Body of pancreas (tissue), 4 donors: ENCODE measurements around the gene MRPS5. TPM values are rescaled to one million over a fixed set of nuclear protein-coding genes. Genes with fewer than 3 reads are reported as not detected.
"Not testable (repeated sequence)": the region's sequence is repeated elsewhere in the genome, so short reads cannot be mapped to it uniquely, and the experiment has no call there.

ENCODE experiments used
- ATAC-seq: fragments of 150-250 bp; one replicate; pipeline ENCODE4 v1.9.1; 2016
- DNase-seq, 4 donors: peaks; one replicate each; pipeline ENCODE4 v3.0.0-alpha.2; 2019
- H3K27ac ChIP-seq, 4 donors: fragments of 200-600 bp; sonication (generic); 1 replicate in 3 of 4; 2 replicates in 1 of 4; pipeline versions ENCODE4 v1.5.1 to v1.6.1; 2016 to 2019; ENCODE audit warnings: mild to moderate bottlenecking in 1 of 4, mixed read lengths in 1 of 4, moderate library complexity in 1 of 4
- H3K27me3 ChIP-seq, 2 donors: fragments of 200-600 bp; sonication (generic); one replicate each; pipeline ENCODE4 v1.6.0; 2016; ENCODE audit warnings: mild to moderate bottlenecking in 1 of 2
- H3K36me3 ChIP-seq, 2 donors: fragments of 200-600 bp; sonication (generic); replicated peaks in 1 of 2; 2 replicates each; pipeline ENCODE4 v1.5.1; 2016; ENCODE audit warnings: low read depth in 2 of 2; ENCODE audit not compliant: insufficient read depth in 1 of 2
- H3K4me1 ChIP-seq: fragments of 200-600 bp; sonication (generic); one replicate; pipeline ENCODE4 v1.6.0; 2016
- H3K4me3 ChIP-seq, 2 donors: fragments of 200-600 bp; sonication (generic); 1 replicate in 1 of 2; 2 replicates in 1 of 2; pipeline ENCODE4 v1.5.1; 2016 to 2019
- H3K9me3 ChIP-seq, 3 donors: fragments of 200-600 bp; sonication (generic); 1 replicate in 2 of 3; 2 replicates in 1 of 3; pipeline ENCODE4 v1.5.1; 2016
- POLR2A ChIP-seq, 3 donors: fragments of 450-650 bp; IDR thresholded peaks; one replicate each; pipeline ENCODE4 v1.6.1; 2016; ENCODE audit warnings: antibody characterized with exemption in 3 of 3, mild to moderate bottlenecking in 2 of 3
- WGBS, 2 donors: methylation state at CpG; one replicate each; pipeline ENCODE4 v1.1.5; 2017; 5-methylcytosine and 5-hydroxymethylcytosine counted together
- intact Hi-C: fragments of 100-400 bp; cut with DNase I; formaldehyde crosslinking; loops from one replicate; pipeline ENCODE4 v1.15.1; 2023
- total RNA-seq, 2 donors: library from RNA; depleted of rRNA; stranded (reverse); fragments of >200 nt; gene quantifications; one replicate each; pipeline ENCODE4 v1.1.0, GENCODE V29; 2016
- TF ChIP-seq, protein P1 (sequence below), 7 experiments: fragments of 450-650 bp in 4 of 7; fragments of 200-600 bp in 3 of 7; sonication (generic) in 3 of 7; IDR thresholded peaks; one replicate each; pipeline ENCODE4 v1.5.1; 2016 to 2019; ENCODE audit warnings: antibody characterized with exemption in 7 of 7

Gene MRPS5
- total RNA-seq, 2 donors from 2014 or later: 31.6 to 46.1 TPM

DNA sequence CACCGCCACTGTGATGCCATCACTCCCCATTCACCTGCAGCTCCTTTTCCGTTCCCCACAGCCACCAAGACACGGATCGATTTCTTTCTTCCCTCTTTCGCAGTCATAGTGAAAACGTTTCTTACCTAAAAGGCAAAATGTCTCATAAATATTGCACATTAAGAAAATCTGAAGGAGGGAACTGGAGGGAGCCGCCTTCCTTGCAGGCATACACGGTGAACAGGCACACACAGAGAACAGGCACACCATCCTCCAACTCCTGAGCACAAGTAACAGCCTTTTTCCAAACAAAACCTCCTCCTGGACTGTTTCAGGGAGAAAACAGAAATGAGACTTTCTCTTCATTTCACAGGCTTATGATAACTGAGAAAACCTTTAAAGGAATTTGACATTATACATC, 17.0 kb downstream of the MRPS5 start:
- no peak for ATAC-seq
- intact Hi-C loops: no loop called here
- TF ChIP-seq, protein P1, sequence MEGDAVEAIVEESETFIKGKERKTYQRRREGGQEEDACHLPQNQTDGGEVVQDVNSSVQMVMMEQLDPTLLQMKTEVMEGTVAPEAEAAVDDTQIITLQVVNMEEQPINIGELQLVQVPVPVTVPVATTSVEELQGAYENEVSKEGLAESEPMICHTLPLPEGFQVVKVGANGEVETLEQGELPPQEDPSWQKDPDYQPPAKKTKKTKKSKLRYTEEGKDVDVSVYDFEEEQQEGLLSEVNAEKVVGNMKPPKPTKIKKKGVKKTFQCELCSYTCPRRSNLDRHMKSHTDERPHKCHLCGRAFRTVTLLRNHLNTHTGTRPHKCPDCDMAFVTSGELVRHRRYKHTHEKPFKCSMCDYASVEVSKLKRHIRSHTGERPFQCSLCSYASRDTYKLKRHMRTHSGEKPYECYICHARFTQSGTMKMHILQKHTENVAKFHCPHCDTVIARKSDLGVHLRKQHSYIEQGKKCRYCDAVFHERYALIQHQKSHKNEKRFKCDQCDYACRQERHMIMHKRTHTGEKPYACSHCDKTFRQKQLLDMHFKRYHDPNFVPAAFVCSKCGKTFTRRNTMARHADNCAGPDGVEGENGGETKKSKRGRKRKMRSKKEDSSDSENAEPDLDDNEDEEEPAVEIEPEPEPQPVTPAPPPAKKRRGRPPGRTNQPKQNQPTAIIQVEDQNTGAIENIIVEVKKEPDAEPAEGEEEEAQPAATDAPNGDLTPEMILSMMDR (IDR thresholded peaks at IDR 0.05): no peak
- no peak for TF ChIP-seq POLR2A (IDR thresholded peaks at IDR 0.05)
- H3K4me3 ChIP-seq: no peak overlapping the region
- peaks cover 11 to 38% of the 10 kb centered on the region in 2 donors for H3K36me3 ChIP-seq
- no peak overlapping the region for H3K27ac ChIP-seq
- H3K4me1 ChIP-seq: no peaks in the 10 kb centered on the region
- no peaks in the 10 kb centered on the region for H3K9me3 ChIP-seq
- H3K27me3 ChIP-seq: no peaks in the 10 kb centered on the region
- WGBS, 2 donors: 87 to 89% methylated on average over 8 of the region's 8 CpGs
- DNase-seq: no peak

DNA sequence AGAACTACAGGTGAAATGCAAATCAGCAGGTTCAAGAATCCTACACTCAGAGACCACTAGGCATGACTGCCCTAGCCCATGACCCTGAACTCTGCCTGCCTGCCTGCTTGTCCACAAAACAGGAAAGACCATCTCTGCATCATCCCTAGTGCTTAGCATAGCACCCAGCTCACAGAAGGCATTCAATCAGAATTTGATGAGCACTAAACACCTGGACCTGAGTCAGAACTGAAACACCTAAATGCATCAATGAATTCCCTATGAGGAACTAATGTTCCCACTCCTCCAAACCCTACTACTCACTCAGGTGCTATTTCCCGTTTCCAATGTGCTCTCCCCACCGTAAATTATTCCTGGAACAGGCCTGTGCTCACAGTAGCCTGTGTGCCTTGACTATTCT, 21.7 kb downstream of the MRPS5 start:
- WGBS, 2 donors: 92 to 93% methylated on average over 2 of the region's 2 CpGs
- peaks cover 0 to 17% of the 10 kb centered on the region in 2 donors for H3K36me3 ChIP-seq

DNA sequence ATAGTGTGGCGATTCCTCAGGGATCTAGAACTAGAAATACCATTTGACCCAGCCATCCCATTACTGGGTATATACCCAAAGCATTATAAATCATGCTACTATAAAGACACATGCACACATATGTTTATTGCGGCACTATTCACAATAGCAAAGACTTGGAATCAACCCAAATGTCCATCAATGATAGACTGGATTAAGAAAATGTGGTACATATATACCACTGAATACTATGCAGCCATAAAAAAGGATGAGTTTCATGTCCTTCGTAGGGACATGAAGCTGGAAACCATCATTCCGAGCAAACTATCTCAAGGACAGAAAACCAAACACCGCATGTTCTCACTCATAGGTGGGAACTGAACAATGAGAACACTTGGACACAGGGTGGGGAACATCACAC, 23.3 kb downstream of the MRPS5 start:
- H3K27ac ChIP-seq, DNase-seq, H3K4me1 ChIP-seq, ATAC-seq, H3K27me3 ChIP-seq, intact Hi-C loops, H3K9me3 ChIP-seq, H3K4me3 ChIP-seq: not testable (repeated sequence)
- peaks cover 0 to 17% of the 10 kb centered on the region in 2 donors for H3K36me3 ChIP-seq
- WGBS, 2 donors: 94 to 99% methylated on average over 5 of the region's 5 CpGs

More for the DNA sequence above, 21.7 kb downstream of the MRPS5 start:
- intact Hi-C loops: no loop called here
- Histone ChIP-seq H3K27me3 (no peaks in the 10 kb centered on the region), H3K9me3 (no peaks in the 10 kb centered on the region), H3K27ac (no peak overlapping the region), H3K4me1 (no peaks in the 10 kb centered on the region), H3K4me3 (no peak overlapping the region)
- no peak for TF ChIP-seq POLR2A (IDR thresholded peaks at IDR 0.05)
- TF ChIP-seq, protein P1 (IDR thresholded peaks at IDR 0.05): no peak
- ATAC-seq (no peak), DNase-seq (no peak)

DNA sequence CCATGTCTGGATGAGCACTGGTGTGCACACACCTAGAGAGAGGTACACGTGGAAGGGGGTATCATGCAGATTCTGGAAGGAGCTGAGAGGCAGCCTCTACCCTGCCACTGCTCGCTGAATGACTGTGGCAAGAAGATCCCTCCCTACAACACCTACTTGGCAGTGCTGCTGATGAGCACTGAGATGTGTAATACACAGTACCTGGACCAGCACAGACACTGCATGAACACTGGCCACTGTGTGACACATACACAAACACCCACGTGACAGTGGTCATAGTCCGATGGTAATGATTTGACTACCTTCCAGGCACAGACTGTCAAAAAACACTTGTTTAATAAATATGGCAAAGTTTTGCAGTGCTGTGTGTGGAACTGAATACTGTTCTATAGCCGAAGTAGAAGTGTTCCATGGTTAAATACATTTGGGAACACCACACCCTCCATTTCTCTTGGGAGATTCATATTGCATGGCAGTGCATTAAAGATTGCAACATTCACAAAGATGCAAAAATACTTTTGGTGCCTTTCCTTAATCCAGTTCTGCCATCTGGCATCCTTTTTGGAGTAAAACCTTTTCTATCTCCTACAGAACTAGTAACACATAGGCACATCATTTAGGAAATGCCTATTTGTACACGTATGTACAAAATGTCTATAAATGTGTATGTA, 29.6 kb downstream of the MRPS5 start:
- ATAC-seq (no peak), DNase-seq (no peak)
- no peaks in the 10 kb centered on the region for H3K27me3 ChIP-seq
- intact Hi-C loops: no loop called here
- WGBS, 2 donors: 89 to 91% methylated on average over 6 of the region's 6 CpGs
- no peaks in the 10 kb centered on the region for H3K4me1 ChIP-seq
- no peaks in the 10 kb centered on the region for H3K9me3 ChIP-seq
- H3K36me3 ChIP-seq: peaks cover 0 to 11% of the 10 kb centered on the region in 2 donors
- TF ChIP-seq, protein P1 (IDR thresholded peaks at IDR 0.05): no peak
- no peak for TF ChIP-seq POLR2A (IDR thresholded peaks at IDR 0.05)
- no peak overlapping the region for H3K27ac ChIP-seq
- H3K4me3 ChIP-seq: no peak overlapping the region

DNA sequence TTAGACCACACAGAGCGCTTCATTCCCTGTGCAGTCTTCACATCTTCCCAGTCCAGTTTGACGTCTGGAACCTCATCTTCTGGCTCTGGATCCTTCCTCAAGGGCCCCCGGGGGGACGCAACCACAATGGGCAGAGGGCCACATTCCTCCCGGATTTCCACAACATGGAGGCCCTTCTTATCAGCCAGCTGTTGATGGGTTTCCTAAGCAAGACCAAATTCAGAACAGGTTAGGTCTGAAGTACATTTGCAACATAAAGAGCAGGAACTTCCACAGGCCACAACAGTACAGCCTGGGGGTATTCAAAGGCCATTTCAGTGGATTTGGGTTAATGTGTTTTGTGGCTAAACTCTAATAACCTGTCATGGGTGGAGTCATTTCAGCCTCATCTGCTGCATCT, 34.2 kb downstream of the MRPS5 start:
- intact Hi-C loops: no loop called here
- no peaks in the 10 kb centered on the region for H3K27me3 ChIP-seq
- TF ChIP-seq POLR2A (IDR thresholded peaks at IDR 0.05): no peak
- TF ChIP-seq, protein P1 (IDR thresholded peaks at IDR 0.05): no peak
- peaks cover 0 to 14% of the 10 kb centered on the region in 2 donors for H3K36me3 ChIP-seq
- ATAC-seq (no peak), DNase-seq (no peak)
- H3K27ac ChIP-seq: no peak overlapping the region
- H3K4me3 ChIP-seq: no peak overlapping the region
- WGBS, 2 donors: 88 to 100% methylated on average over 4 to 5 of the region's 5 CpGs
- no peaks in the 10 kb centered on the region for H3K4me1 ChIP-seq
- H3K9me3 ChIP-seq: no peaks in the 10 kb centered on the region
